K562 (cell line): Measurements from ENCODE around the gene GABRR2. TPM values are rescaled to one million over a fixed set of nuclear protein-coding genes. Genes with fewer than 3 reads are reported as not detected.

Source experiments
- ATAC-seq: fragments of 200-7000 bp; cut with Tn5 transposase; 3 replicates; pipeline ENCODE4 v1.9.1; 2020; ENCODE audit warnings: moderate library complexity
- BruUV-seq: library from RNA; stranded (reverse); fragments of 400-500 nt; replicated peaks from 2 replicates; lab custom pipeline; 2021; lab: Mats Ljungman, UMichigan
- CTCF ChIA-PET: fragments of 300-600 bp; formaldehyde crosslinking; extraction: SDS; loops from one replicate; lab custom pipeline; 2021; ENCODE audit warnings: low intra/inter-chr PET ratio; lab: Yijun Ruan, JAX
- POLR2A ChIA-PET: fragments of 300-600, 350-650 bp; sonication (Branson Sonifier 250); formaldehyde crosslinking; extraction: SDS; loops from one replicate; lab custom pipeline; 2021; ENCODE audit warnings: antibody characterized with exemption, inconsistent platforms; lab: Yijun Ruan, JAX
- DNase-seq, 4 experiments: peaks; one replicate each; pipeline versions ENCODE4 v3.0.0 to v3.0.0-alpha.2; 2011 to 2018; ENCODE audit warnings: low spot score in 3 of 4, mixed read lengths in 3 of 4; ENCODE audit errors: extremely low read depth in 1 of 4
- FAIRE-seq: peaks from 2 replicates; lab custom pipeline; 2011; peaks lifted over from hg19 to GRCh38; lab: Jason Lieb, UNC
- H2AFZ ChIP-seq: 2 replicates; pipeline ENCODE4 v1.6.0; 2011; ENCODE audit warnings: low read depth, low read length, control low read depth, inconsistent platforms
- H3K27ac ChIP-seq: fragments of 200-600 bp; 3 replicates; pipeline ENCODE4 v1.8.0; 2011; ENCODE audit warnings: low read depth, mild to moderate bottlenecking, control low read depth, inconsistent platforms, low read length, moderate library complexity, mixed read lengths; ENCODE audit errors: extremely low read depth
- H3K27me3 ChIP-seq, 2 experiments: fragments of 300-600 bp in 1 of 2; 2 replicates in 1 of 2; 3 replicates in 1 of 2; pipeline versions ENCODE4 v1.6.0 to v1.8.0; 2011; ENCODE audit warnings: inconsistent platforms in 2 of 2, low read length in 2 of 2, mild to moderate bottlenecking in 1 of 2, mixed read lengths in 1 of 2, moderate library complexity in 1 of 2; ENCODE audit not compliant: control insufficient read depth in 2 of 2, insufficient read depth in 2 of 2
- H3K36me3 ChIP-seq: fragments of 300-600 bp; 3 replicates; pipeline ENCODE4 v1.8.0; 2011; ENCODE audit warnings: mild to moderate bottlenecking, low read length, inconsistent platforms; ENCODE audit not compliant: control insufficient read depth, insufficient read depth
- H3K4me1 ChIP-seq, 2 experiments: fragments of 200-600 bp in 1 of 2; replicated peaks in 1 of 2; 2 replicates in 1 of 2; 3 replicates in 1 of 2; pipeline versions ENCODE4 v1.5.1 to v1.8.0; 2011; ENCODE audit warnings: inconsistent platforms in 2 of 2, low read length in 2 of 2, mild to moderate bottlenecking in 1 of 2, mixed read lengths in 1 of 2, moderate library complexity in 1 of 2; ENCODE audit not compliant: control insufficient read depth in 2 of 2, insufficient read depth in 2 of 2
- H3K4me2 ChIP-seq: 2 replicates; pipeline ENCODE4 v1.6.1; 2011; ENCODE audit warnings: low read length, control low read depth, inconsistent platforms, mixed read lengths; ENCODE audit not compliant: insufficient read depth
- H3K4me3 ChIP-seq: fragments of 200-600 bp; sonication (generic), shearing (Covaris generic); 2 replicates; pipeline ENCODE4 v1.5.1; 2016; ENCODE audit warnings: control low read depth, inconsistent platforms
- H3K79me2 ChIP-seq: fragments of 200-600 bp; 3 replicates; pipeline ENCODE4 v1.8.0; 2011; ENCODE audit warnings: low read length, inconsistent platforms; ENCODE audit not compliant: control insufficient read depth, insufficient read depth
- H3K9ac ChIP-seq, 2 experiments: 2 replicates each; pipeline versions ENCODE4 v1.6.0 to v1.6.1; 2011; ENCODE audit warnings: low read depth in 2 of 2, low read length in 2 of 2, control low read depth in 1 of 2, inconsistent platforms in 1 of 2, mild to moderate bottlenecking in 1 of 2, mixed read lengths in 1 of 2; ENCODE audit not compliant: insufficient read depth in 1 of 2
- H3K9me1 ChIP-seq: one replicate; pipeline ENCODE4 v1.6.0; 2011; ENCODE audit warnings: inconsistent platforms, mild to moderate bottlenecking, low read length, moderate library complexity; ENCODE audit not compliant: control insufficient read depth, insufficient read depth
- H3K9me3 ChIP-seq: replicated peaks from 2 replicates; pipeline ENCODE4 v1.5.1; 2011; ENCODE audit warnings: low read depth, low read length, inconsistent platforms; ENCODE audit not compliant: control insufficient read depth, insufficient read depth
- H4K20me1 ChIP-seq: replicated peaks from 2 replicates; pipeline ENCODE4 v1.6.1; 2011; ENCODE audit warnings: low read length, inconsistent platforms, mixed read lengths; ENCODE audit not compliant: control insufficient read depth, insufficient read depth
- BRF1 ChIP-seq: IDR thresholded peaks from 3 replicates; pipeline ENCODE4 v1.6.1; 2011; ENCODE audit warnings: borderline replicate concordance, mild to moderate bottlenecking; ENCODE audit not compliant: insufficient read length; ENCODE audit errors: extremely low read depth
- CBX5 ChIP-seq: IDR thresholded peaks from 2 replicates; pipeline ENCODE4 v1.6.1; 2014; ENCODE audit warnings: low read depth, borderline replicate concordance
- DMBX1 ChIP-seq: fragments of 250-450 bp; sonication (Bioruptor Pico); IDR thresholded peaks from 2 replicates; pipeline ENCODE4 v1.8.0; 2022; ENCODE audit warnings: inconsistent platforms, mild to moderate bottlenecking, moderate library complexity, borderline replicate concordance
- KDM2B ChIP-seq: fragments of 250-450 bp; sonication (Bioruptor Pico); IDR thresholded peaks from 2 replicates; pipeline ENCODE4 v1.8.0; 2021; ENCODE audit warnings: mild to moderate bottlenecking, moderate library complexity
- PBX2 ChIP-seq, 2 experiments: IDR thresholded peaks in 1 of 2; conservative IDR thresholded peaks in 1 of 2; 2 replicates each; pipeline ENCODE4 v1.6.1; 2016; ENCODE audit warnings: low read depth in 2 of 2, mild to moderate bottlenecking in 1 of 2, missing compliant biosample characterization in 1 of 2, missing genetic modification characterization in 1 of 2, moderate library complexity in 1 of 2
- RBM14 ChIP-seq: fragments of 200-400 bp; formaldehyde crosslinking; IDR thresholded peaks from 2 replicates; pipeline ENCODE4 v1.6.1; 2018; ENCODE audit warnings: low read depth, mild to moderate bottlenecking, low read length, moderate library complexity, borderline replicate concordance; ENCODE audit not compliant: insufficient read depth
- SREBF2 ChIP-seq: sonication (generic); formaldehyde crosslinking; IDR thresholded peaks from 2 replicates; pipeline ENCODE4 v1.4.0; 2020; ENCODE audit warnings: mild to moderate bottlenecking, missing genetic modification reagents
- STAT5B ChIP-seq: fragments of 250-450 bp; sonication (Bioruptor Pico); IDR thresholded peaks from 2 replicates; pipeline ENCODE4 v1.8.0; 2021; ENCODE audit warnings: mild to moderate bottlenecking, inconsistent platforms
- ZBTB2 ChIP-seq: fragments of 450-650 bp; IDR thresholded peaks from 2 replicates; pipeline ENCODE4 v1.6.1; 2016; ENCODE audit warnings: antibody characterized with exemption
- ZNF24 ChIP-seq: fragments of 450-650 bp; IDR thresholded peaks from 2 replicates; pipeline ENCODE4 v1.6.1; 2016
- WGBS: fragments of 100-300 bp; shearing (Covaris generic); methylation state at CpG from one replicate; pipeline ENCODE4 v1.1.6; 2016; ENCODE audit warnings: low coverage, mixed read lengths; ENCODE audit not compliant: insufficient coverage; ENCODE audit errors: missing lambda C conversion rate; 5-methylcytosine and 5-hydroxymethylcytosine counted together
- in situ Hi-C: fragments of 300-500 bp; cut with MboI; formaldehyde crosslinking; loops from 4 replicates; pipeline ENCODE4 v1.15.0; 2018; ENCODE audit warnings: inconsistent platforms, mixed read lengths
- intact Hi-C: fragments of 100-400 bp; cut with micrococcal nuclease; formaldehyde crosslinking; loops from 2 replicates; pipeline ENCODE4 v1.14.2; 2022
- polyA plus RNA-seq, 8 experiments: library from polyadenylated mRNA; depleted of rRNA in 4 of 8; stranded (reverse) in 5 of 8; unstranded in 3 of 8; fragments of >200 nt; fragmentation: Nextera tagmentation in 2 of 8; fragmentation: Illumina TruSeq in 1 of 8; extraction: Ambion mirVana in 2 of 8; extraction: Trizol in 1 of 8; gene quantifications; 2 replicates each; pipeline versions ENCODE4 v1.2.1 to v1.2.3, GENCODE V29; 2011 to 2014; ENCODE audit warnings: inconsistent platforms in 1 of 8, missing spikeins in 1 of 8
- total RNA-seq, 7 experiments: library from RNA; depleted of rRNA in 6 of 7; stranded (reverse); fragments of >200 nt in 6 of 7; fragmentation: Illumina TruSeq in 2 of 7; extraction: Trizol in 2 of 7; gene quantifications; 2 replicates each; pipeline versions ENCODE4 v1.2.1 to v1.2.3, GENCODE V29; 2011 to 2021; ENCODE audit warnings: low replicate concordance in 1 of 7

Gene GABRR2
- total and polyA plus RNA-seq, 9 of the 15 experiments (the other 6 are each of a cell fraction or from before 2014, with no cell fraction given) = 0.09 to 0.13 (median 0.10) TPM; not detected in 6

GRCh38 chr6:89254569-89254968, 60.5 kb downstream of the GABRR2 start:
- no peak for ATAC-seq
- Histone ChIP-seq H3K4me3 (no peak overlapping the region), H3K27ac (no peak overlapping the region), H3K27me3 (peaks cover 7 to 18% of the 10 kb centered on the region in 2 experiments; a peak in 4 of 5 replicates), H2AFZ (no peak overlapping the region), H3K36me3 (no peaks in the 10 kb centered on the region), H3K9ac (no peak overlapping the region), H3K4me1 (no peaks in the 10 kb centered on the region), H3K4me2 (no peak overlapping the region), H3K9me3 (no peaks in the 10 kb centered on the region), H3K9me1 (no peaks in the 10 kb centered on the region), H3K79me2 (no peaks in the 10 kb centered on the region), H4K20me1 (no peaks in the 10 kb centered on the region)
- intact Hi-C loops (no loop called here), in situ Hi-C loops (no loop called here)
- BruUV-seq = no TSS peak
- POLR2A ChIA-PET = interaction anchor here (0.7 kb wide), 1 partner anchor 56 kb away, joined by 3 read pairs; no protein-coding TSS in a partner anchor
- no peak for FAIRE-seq
- CTCF ChIA-PET = no interaction called here
- no peak for DNase-seq
- TF ChIP-seq DMBX1 (no peak), ZNF24 (peak; percentile 59; the same call in 1 of the 2 replicates)

- CTCF ChIA-PET = interaction anchor here (0.6 kb wide), 1 partner anchor 8 kb away, joined by 3 read pairs; no protein-coding TSS in a partner anchor
- H3K9me1 ChIP-seq = no peaks in the 10 kb centered on the region
- H3K27ac ChIP-seq = no peak overlapping the region
- no peak for FAIRE-seq
- no peak for ATAC-seq
- H4K20me1 ChIP-seq = no peaks in the 10 kb centered on the region
- DNase-seq = no peak
- no peaks in the 10 kb centered on the region for H3K36me3 ChIP-seq
- H2AFZ ChIP-seq = no peak overlapping the region
- no peaks in the 10 kb centered on the region for H3K79me2 ChIP-seq
- no TSS peak for BruUV-seq
- WGBS = 0% methylated on average over 2 of the region's 2 CpGs
- in situ Hi-C loops = no loop called here
- H3K27me3 ChIP-seq = peaks cover 7 to 18% of the 10 kb centered on the region in 2 experiments; a peak in 4 of 5 replicates
- no peaks in the 10 kb centered on the region for H3K9me3 ChIP-seq
- intact Hi-C loops = no loop called here
- H3K4me3 ChIP-seq = no peak overlapping the region
- H3K4me1 ChIP-seq = no peaks in the 10 kb centered on the region
- H3K4me2 ChIP-seq = no peak overlapping the region
- POLR2A ChIA-PET = interaction anchor here (0.5 to 1.0 kb wide), 2 partner anchors 10 to 50 kb away, joined by 4 to 5 read pairs; no protein-coding TSS in a partner anchor
- no peak overlapping the region for H3K9ac ChIP-seq
- TF ChIP-seq CBX5 (no peak), ZBTB2 (no peak), SREBF2 (CRISPR knock-in tag) (no peak), KDM2B (CRISPR knock-in tag) (no peak), STAT5B (CRISPR knock-in tag) (no peak), PBX2 (CRISPR knock-in tag; IDR thresholded peaks at IDR 0.05; ENCODE audit: low read depth) (no peak), PBX2 (tag; conservative IDR thresholded peaks at IDR 0.05; ENCODE audit: low read depth) (no peak), RBM14 (no peak), BRF1 (no peak)
Observed at GRCh38 chr6:89252907-89253306, 62.2 kb downstream of the GABRR2 start.
